ENCODE data around the gene PAIP1.
"Not testable (repeated sequence)": the region's sequence is repeated elsewhere in the genome, so short reads cannot be mapped to it uniquely, and the experiment has no call there.

Gene PAIP1

DNA sequence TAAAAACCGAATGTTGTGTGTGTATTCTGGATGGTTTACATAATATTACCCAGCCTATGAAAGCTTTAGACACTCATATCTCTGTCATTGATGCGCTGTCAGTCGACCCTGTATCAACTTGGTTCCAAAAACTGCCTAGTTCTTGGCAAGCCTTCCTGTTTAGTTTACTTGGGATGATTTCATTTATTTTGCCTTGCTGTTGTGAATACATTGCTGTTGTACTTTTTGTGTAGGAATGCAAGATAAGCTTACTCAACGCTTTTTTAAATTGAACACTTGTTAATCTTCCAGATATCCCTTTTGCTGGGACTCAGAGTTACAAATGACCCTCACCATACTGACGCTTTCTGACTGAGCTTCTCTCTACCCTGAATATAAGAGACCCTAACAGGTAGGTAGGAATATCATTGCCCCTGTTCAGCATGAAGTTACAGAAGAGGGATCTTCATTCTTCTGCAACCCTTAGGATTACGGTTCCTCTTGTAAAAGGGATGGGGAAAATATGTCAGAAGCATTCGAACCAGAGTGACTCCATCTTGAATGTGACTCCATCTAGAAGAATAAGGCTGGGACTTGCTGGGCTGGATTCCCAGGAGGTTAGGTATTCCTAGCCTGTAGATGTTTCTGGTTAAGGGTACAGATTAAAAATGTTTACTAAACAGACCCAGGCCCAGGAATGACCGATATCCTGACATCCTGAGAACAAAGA is 13.7 kb upstream of the PAIP1 start:
- DNase-seq = no peak

DNA sequence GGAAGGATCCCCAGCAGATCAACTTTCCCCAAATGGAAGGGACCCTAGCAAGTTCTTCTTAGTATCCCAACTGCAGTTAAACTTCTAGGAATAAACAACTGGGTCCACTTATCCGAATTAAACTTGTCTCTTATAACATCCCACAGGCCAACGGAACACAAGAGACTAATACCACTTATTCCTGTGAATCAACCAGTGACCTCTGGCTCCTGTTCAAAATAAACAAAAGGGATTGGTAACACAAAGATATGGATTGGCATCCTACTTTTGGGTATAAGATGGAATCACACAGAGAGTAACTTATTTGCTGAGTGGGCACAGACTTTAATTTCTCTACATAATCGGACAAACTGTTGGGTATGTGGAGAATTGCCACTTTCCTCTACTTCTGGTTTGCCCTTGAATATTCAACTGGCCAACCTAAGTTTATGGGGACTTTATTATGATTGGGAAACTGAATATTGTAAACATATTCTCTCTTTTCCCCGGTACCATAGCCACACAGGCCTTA is 12.4 kb upstream of the PAIP1 start:
- DNase-seq = no peak

DNA sequence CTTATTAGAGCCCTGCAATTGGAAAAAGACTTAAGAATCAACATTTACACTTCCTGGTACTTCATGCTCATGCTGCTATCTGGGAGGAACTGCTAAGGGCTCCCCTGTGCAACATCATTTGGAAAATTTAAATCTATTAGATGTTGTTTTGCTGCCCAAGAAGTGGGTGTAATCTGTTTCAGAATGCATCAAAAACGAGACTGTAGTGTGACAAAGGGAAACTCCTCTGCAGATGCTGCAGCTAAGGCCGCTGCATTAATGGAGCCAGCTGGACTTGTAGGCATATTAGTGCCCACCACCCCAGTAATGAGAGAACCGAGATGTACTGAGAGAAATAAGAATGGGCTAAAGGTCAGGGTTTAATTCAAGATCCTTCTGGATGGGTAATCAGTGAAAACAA is 11.1 kb upstream of the PAIP1 start:
- DNase-seq = no peak

DNA sequence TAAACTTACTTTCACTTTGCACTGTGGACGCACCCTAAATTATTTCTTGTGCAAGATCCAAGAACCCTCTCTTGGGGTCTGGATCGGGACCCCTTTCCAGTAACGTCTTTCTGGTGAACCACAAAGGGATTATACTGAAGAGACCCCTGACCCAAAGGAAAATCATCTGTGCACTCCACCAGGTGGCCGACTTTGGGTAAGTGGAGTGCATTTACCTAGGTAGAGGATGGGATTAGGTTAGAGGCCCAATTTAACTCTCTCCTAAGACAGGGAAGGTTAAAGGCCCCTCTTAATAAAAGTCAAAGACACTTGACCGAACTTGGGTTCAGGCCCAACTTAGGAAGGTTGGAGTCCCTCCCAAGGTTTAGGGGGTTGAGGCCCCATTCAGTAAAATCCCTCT is 8.2 kb upstream of the PAIP1 start:
- no peak for DNase-seq

- no peak for DNase-seq
These were observed 7.5 kb upstream of the PAIP1 start for GRCh38 chr5:43564289-43564850.

DNA sequence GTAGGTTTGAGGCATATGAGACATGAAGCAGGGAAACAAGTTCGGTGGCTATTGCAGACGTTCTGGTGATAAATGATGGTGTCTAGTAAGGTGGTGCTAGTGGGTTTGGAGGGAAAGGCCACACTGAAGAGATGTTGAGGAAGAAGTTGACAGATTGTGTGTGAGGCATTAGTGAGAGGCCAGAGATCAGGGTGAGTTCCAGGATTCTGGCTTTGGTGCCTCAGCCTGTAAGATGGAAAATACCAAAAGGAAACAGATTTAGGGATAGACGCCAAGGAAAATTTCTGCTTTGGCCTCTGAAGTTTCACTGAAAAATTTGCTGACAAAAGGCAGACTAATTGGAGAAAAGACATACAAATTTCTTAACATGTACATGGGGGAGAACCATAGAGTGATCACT is 6.4 kb upstream of the PAIP1 start:
- DNase-seq = no peak

- DNase-seq = no peak
These were observed 4.5 kb upstream of the PAIP1 start for GRCh38 chr5:43561356-43561755.

DNA sequence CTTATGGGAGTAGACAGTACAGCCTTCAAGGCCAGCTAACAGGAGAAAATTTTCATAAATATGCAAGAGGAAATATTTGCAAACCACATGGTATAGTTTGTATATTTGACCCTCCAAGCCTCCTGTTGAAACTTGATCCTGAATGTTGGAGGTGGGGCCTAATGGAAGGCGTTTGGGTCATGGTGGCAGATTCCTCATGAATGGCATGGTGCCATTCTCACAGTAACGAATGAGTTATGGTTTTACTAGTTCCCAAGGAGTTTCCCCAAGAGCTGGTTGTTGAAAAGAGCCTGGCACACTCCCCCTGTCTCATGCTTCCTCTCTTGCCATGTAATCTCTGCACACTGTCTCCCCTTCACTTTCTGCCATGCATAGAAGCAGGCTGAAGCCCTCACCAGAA is 3.3 kb upstream of the PAIP1 start:
- DNase-seq = no peak

GRCh38 chr5:43556607-43556856 is 345 bp downstream of the PAIP1 start:
- DNase-seq = not testable (repeated sequence)

GRCh38 chr5:43555895-43556606 is 826 bp downstream of the PAIP1 start:
- DNase-seq = peak; percentile 35 to 60

GRCh38 chr5:43554497-43554896 is 2.4 kb downstream of the PAIP1 start:
- no peak for DNase-seq

- DNase-seq = no peak
These were observed 3.5 kb downstream of the PAIP1 start for GRCh38 chr5:43553381-43553780.

DNA sequence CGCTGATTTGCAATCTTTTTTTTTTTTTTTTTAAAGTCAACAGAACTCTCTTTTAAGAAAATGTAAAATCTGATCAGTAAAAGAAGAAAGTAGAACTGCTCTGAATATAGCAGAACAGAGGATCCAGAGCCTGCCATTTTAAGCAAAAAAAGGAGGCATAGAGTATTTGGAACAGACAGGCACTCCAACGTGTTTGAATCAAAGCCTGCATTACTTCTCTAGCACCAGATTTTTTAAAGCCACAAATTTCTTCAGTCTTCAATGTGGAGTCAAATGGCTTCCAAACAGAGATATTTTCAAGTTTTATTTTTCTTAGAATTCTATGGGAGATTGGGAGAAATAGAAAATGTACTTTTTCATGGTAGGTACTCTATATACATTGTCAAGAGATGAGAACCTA is 5.1 kb downstream of the PAIP1 start:
- DNase-seq = no peak

GRCh38 chr5:43549272-43549671 is 7.6 kb downstream of the PAIP1 start:
- peak; percentile 49 to 55 for DNase-seq

GRCh38 chr5:43548358-43548757 is 8.5 kb downstream of the PAIP1 start:
- no peak for DNase-seq

DNA sequence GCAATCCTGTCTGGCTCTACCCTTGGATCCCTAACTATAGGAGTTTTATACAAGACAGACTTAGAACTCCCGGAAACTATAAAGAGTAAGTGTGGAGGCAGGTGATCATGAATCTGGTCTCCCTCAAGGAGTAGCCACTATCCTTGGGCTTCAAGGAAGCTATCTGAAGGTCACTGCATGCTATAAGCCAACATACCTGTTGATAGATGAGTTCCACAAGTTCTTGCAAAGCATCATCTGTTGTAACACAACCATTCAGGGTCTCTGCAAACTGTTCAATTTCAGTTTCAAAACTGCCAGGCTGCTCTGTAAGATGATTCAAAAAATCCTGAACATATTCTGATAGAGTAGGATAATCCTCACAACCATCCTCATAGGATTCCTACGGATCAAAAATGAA is 9.3 kb downstream of the PAIP1 start:
- DNase-seq = no peak

GRCh38 chr5:43543434-43543833 is 13.4 kb downstream of the PAIP1 start:
- no peak for DNase-seq

GRCh38 chr5:43540746-43541145 is 16.1 kb downstream of the PAIP1 start:
- no peak for DNase-seq

DNA sequence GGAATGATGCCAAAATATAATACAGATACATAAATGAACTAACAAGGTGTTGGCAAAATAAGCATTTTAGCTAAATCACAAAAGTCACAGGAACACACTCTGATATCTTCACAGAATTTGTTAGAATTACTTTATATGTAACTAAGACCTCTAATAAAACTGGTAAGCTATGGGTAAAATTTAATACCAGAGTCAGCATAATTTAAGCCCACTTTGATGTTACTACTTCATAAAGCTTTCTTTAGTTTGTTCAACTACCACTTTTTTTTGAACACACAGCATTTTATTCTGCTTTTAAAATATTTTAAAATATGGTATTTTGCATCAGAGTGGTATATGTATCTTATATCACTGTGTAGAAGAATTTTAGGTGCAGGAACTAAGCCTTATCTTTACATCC is 19.9 kb downstream of the PAIP1 start:
- no peak for DNase-seq

DNA sequence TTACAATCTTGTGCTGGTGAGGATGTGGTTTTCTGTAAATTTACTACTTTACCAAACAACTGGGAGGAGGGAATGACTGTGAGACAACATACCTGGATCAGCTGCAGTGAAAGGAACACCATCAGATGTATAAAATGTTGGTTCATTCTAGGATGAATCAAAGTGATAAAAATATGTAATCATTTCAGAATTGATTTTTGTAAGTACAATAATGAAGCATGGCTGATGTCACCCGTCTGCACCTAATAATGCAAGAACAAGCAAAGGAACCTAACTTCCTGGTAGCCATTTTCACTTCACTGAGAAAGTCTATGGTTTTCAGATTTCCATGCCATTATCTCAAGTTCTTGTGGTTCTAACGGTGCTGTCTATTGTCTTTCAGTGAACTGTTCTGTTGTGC is 23.2 kb downstream of the PAIP1 start:
- DNase-seq = no peak

GRCh38 chr5:43530648-43531047 is 26.2 kb downstream of the PAIP1 start:
- no peak for DNase-seq

DNA sequence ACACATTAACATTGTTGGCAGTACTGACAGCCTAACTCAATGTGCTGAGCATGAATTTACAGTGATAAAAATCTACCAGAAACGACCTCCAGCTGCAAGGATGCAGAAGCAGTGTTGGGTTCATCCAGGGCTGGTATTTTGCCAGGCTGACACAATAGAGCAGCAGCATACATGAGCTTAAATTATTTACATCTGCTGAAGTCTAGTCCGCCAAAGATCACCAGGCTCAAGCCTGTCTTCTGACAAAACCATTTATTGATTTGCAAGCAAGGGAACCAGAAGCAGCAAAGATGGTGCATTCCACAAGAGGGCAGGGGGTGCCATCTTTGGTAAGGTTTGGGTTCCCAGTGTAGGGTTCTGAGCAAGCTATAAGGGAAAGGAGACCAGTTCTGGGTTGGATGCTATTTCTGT is 33.2 kb downstream of the PAIP1 start:
- DNase-seq = no peak

DNA sequence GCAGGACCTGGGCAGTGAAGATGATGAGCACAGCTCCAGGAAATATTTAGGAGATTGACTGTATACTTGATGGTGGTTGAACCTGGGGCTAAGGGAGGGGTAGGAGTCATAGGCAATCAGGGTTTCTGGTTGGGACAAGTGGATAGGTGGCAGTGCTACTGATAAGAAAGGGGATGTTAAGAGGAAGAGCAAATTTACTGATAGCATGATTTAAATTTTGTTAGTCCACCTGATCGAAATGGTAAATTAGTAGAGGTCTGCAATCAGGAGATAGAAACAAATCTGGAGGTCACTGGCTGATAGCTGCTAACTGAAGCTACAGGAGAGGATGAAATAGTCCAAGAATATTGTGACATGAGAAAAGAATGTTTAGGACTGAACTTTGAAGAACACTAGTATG is 36.3 kb downstream of the PAIP1 start:
- DNase-seq = no peak

GRCh38 chr5:43515678-43516048 is 41.2 kb downstream of the PAIP1 start:
- no peak for DNase-seq
